Measurements from ENCODE around the gene TTC13. TPM values are rescaled to one million over a fixed set of nuclear protein-coding genes. Genes with fewer than 3 reads are reported as not detected.

Gene TTC13
- total RNA-seq, 1 experiment from 2014 or later, result 12.3 TPM

DNA sequence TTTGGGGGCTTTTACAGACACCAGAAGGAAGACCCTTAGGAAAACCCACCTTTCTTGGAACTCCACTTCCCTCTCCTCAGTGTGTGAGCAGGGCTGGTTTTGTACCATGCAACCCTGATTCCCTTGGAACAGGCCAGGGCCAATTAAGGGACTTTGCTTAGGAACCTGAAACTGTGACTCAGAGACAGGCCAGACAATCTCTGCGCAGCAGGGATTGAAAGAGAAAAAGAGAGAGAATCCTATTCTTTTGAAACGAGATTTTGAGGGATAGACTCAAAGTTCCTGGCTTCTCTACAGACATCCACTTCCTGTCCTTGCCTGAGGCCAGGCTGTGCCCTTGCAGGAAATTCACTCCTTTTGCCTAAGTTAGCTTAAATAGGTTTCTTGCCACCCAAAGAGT is 87.2 kb downstream of the TTC13 start:
- ChIA-PET CTCF (no interaction called here), RAD21 (ENCODE audit: low non-redundant PET in 1 of 2, low total read pairs in 2 of 2, uncharacterized antibody in 2 of 2, unreplicated experiment in 2 of 2) (no interaction called here), POLR2A (no interaction called here)
- no peaks in the 10 kb centered on the region for H4K20me1 ChIP-seq (ENCODE audit: insufficient read depth)
- no peaks in the 10 kb centered on the region for H3K9me2 ChIP-seq (ENCODE audit: insufficient read depth)
- ATAC-seq (no peak), DNase-seq (ENCODE audit: low read depth, low spot score) (no peak)
- no peak overlapping the region for H3K4me3 ChIP-seq (replicated peaks in 1 of 2; ENCODE audit: low read depth in 1 of 2, low read length in 2 of 2)
- no TSS peak for BruUV-seq (replicated peaks)
- H2AFZ ChIP-seq (ENCODE audit: low read depth, low read length, poor library complexity, severe bottlenecking), result no peak overlapping the region
- H3K9me3 ChIP-seq (ENCODE audit: control insufficient read depth in 1 of 2, insufficient read depth in 1 of 2, low read depth in 1 of 2, low read length in 2 of 2), result no peaks in the 10 kb centered on the region
- no peaks in the 10 kb centered on the region for H3K36me3 ChIP-seq (ENCODE audit: control insufficient read depth in 1 of 2, insufficient read depth in 2 of 2, low read length in 2 of 2)
- intact Hi-C loops (cut with micrococcal nuclease), result no loop called here
- H3K4me2 ChIP-seq (ENCODE audit: low read length), result no peak overlapping the region
- H3K79me2 ChIP-seq (ENCODE audit: insufficient read depth, low read length), result no peaks in the 10 kb centered on the region
- no peak overlapping the region for H3K9ac ChIP-seq (ENCODE audit: low read length)
- H3K4me1 ChIP-seq (ENCODE audit: control insufficient read depth in 1 of 2, insufficient read depth in 2 of 2, low read length in 2 of 2), result no peaks in the 10 kb centered on the region
- no peak overlapping the region for H3K27ac ChIP-seq (ENCODE audit: low read depth, low read length)
- TF ChIP-seq CTCF (IDR thresholded peaks at IDR 0.05 in 2 of 3, conservative IDR thresholded peaks at IDR 0.05 in 1 of 3; ENCODE audit: borderline replicate concordance in 1 of 3, insufficient read depth in 1 of 3, low read depth in 2 of 3, low read length in 2 of 3), result no peak
- TF ChIP-seq, protein P1, sequence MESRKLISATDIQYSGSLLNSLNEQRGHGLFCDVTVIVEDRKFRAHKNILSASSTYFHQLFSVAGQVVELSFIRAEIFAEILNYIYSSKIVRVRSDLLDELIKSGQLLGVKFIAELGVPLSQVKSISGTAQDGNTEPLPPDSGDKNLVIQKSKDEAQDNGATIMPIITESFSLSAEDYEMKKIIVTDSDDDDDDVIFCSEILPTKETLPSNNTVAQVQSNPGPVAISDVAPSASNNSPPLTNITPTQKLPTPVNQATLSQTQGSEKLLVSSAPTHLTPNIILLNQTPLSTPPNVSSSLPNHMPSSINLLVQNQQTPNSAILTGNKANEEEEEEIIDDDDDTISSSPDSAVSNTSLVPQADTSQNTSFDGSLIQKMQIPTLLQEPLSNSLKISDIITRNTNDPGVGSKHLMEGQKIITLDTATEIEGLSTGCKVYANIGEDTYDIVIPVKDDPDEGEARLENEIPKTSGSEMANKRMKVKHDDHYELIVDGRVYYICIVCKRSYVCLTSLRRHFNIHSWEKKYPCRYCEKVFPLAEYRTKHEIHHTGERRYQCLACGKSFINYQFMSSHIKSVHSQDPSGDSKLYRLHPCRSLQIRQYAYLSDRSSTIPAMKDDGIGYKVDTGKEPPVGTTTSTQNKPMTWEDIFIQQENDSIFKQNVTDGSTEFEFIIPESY (IDR thresholded peaks at IDR 0.05; ENCODE audit: extremely low read depth, insufficient replicate concordance, low read length), result no peak
- no peak for TF ChIP-seq CEBPB (IDR thresholded peaks at IDR 0.05; ENCODE audit: low read depth)
- no peak for TF ChIP-seq RAD21 (IDR thresholded peaks at IDR 0.05; ENCODE audit: low read depth)
- no peak for TF ChIP-seq POLR2A (IDR thresholded peaks at IDR 0.05; ENCODE audit: borderline replicate concordance, extremely low read depth, insufficient read depth, insufficient read length)
- TF ChIP-seq EZH2phosphoT487 (IDR thresholded peaks at IDR 0.05; ENCODE audit: borderline replicate concordance), result no peak
- no peak for TF ChIP-seq TCF7L2 (IDR thresholded peaks at IDR 0.05; ENCODE audit: borderline replicate concordance, extremely low read depth, insufficient read depth, insufficient read length)
- no peaks in the 10 kb centered on the region for H3K27me3 ChIP-seq (ENCODE audit: insufficient read depth, low read length)
